Activated T-helper 2 cell treated with anti-CD3 and anti-CD28 coated beads, Interferon-gamma antibody, Interleukin-2, Interleukin-4, amounts not matched to agents 10 μg/mL and 5 μg/mL and 100 μg/mL, durations not matched to agents 14 hours and 24 hours and 36 hours (primary cell): ENCODE measurements around the gene CPM. TPM values are rescaled to one million over a fixed set of nuclear protein-coding genes. Genes with fewer than 3 reads are reported as not detected.

Experiments used
- DNase-seq: peaks from one replicate; pipeline ENCODE4 v3.0.0; 2021; ENCODE audit warnings: low spot score
- H3K27ac Mint-ChIP-seq: one replicate; pipeline ENCODE4 v1.8.0; 2021; ENCODE audit warnings: mixed read lengths
- H3K27me3 Mint-ChIP-seq: one replicate; pipeline ENCODE4 v1.8.0; 2021; ENCODE audit warnings: low read depth, mixed read lengths
- H3K36me3 Mint-ChIP-seq: one replicate; pipeline ENCODE4 v1.8.0; 2021; ENCODE audit warnings: low read depth, mixed read lengths
- H3K4me1 Mint-ChIP-seq: one replicate; pipeline ENCODE4 v1.8.0; 2021; ENCODE audit warnings: low read depth, mixed read lengths
- H3K4me3 Mint-ChIP-seq: one replicate; pipeline ENCODE4 v1.8.0; 2021; ENCODE audit warnings: low read depth, mild to moderate bottlenecking, moderate library complexity, mixed read lengths
- H3K9me3 Mint-ChIP-seq: one replicate; pipeline ENCODE4 v1.8.0; 2021; ENCODE audit warnings: mixed read lengths
- intact Hi-C: fragments of 100-400 bp; cut with micrococcal nuclease; formaldehyde crosslinking; loops from one replicate; pipeline ENCODE4 v1.15.1; 2023
- total RNA-seq: library from RNA; stranded (reverse); gene quantifications from 2 replicates; pipeline ENCODE4 v1.2.3, GENCODE V29; 2022

Gene CPM
- 48.1 and 49.7 TPM in 2 replicates for total RNA-seq

- DNase-seq = peak; percentile 80
- Mint-ChIP-seq H3K27me3 (no peaks in the 10 kb centered on the region), H3K4me1 (peaks cover 29% of the 10 kb centered on the region), H3K4me3 (peak within 1 kb of the TSS; percentile 96), H3K27ac (peak within 1 kb of the TSS; percentile 84), H3K36me3 (peaks cover 30% of the 10 kb centered on the region), H3K9me3 (peaks cover 2% of the 10 kb centered on the region)
- intact Hi-C loops = loop anchor here (1.0 to 10.0 kb wide), 7 partner anchors 14 to 322 kb away; partner anchors contain the start of gene MDM2
Measured at GRCh38 chr12:68932961-68933893, at the start of gene CPM. Gene CPM (minus strand): TSS chr12:68933171. CDS start chr12:68932837, 334 bp downstream.

- H3K36me3 Mint-ChIP-seq = no peaks in the 10 kb centered on the region
- intact Hi-C loops = no loop called here
- peaks cover 41% of the 10 kb centered on the region for H3K9me3 Mint-ChIP-seq
- H3K27me3 Mint-ChIP-seq = no peaks in the 10 kb centered on the region
- no peak for DNase-seq
- peaks cover 3% of the 10 kb centered on the region for H3K4me1 Mint-ChIP-seq
- H3K27ac Mint-ChIP-seq = no peak overlapping the region
- H3K4me3 Mint-ChIP-seq = no peak overlapping the region
Measured at GRCh38 chr12:68981516-68981915, 48.5 kb upstream of the CPM start.

- no peaks in the 10 kb centered on the region for H3K27me3 Mint-ChIP-seq
- peaks cover 41% of the 10 kb centered on the region for H3K9me3 Mint-ChIP-seq
- intact Hi-C loops = no loop called here
- no peak overlapping the region for H3K4me3 Mint-ChIP-seq
- H3K4me1 Mint-ChIP-seq = peaks cover 3% of the 10 kb centered on the region
- DNase-seq = no peak
- H3K27ac Mint-ChIP-seq = no peak overlapping the region
- no peaks in the 10 kb centered on the region for H3K36me3 Mint-ChIP-seq
Measured at GRCh38 chr12:68980476-68981212, 47.7 kb upstream of the CPM start.

- DNase-seq = no peak
- H3K9me3 Mint-ChIP-seq = peaks cover 30% of the 10 kb centered on the region
- peaks cover 3% of the 10 kb centered on the region for H3K4me1 Mint-ChIP-seq
- intact Hi-C loops = no loop called here
- H3K36me3 Mint-ChIP-seq = no peaks in the 10 kb centered on the region
- H3K4me3 Mint-ChIP-seq = no peak overlapping the region
- H3K27me3 Mint-ChIP-seq = no peaks in the 10 kb centered on the region
- H3K27ac Mint-ChIP-seq = no peak overlapping the region
Measured at GRCh38 chr12:68978678-68979077, 45.7 kb upstream of the CPM start.

GRCh38 chr12:68977909-68978610, 45.1 kb upstream of the CPM start:
- H3K36me3 Mint-ChIP-seq = no peaks in the 10 kb centered on the region
- no peaks in the 10 kb centered on the region for H3K27me3 Mint-ChIP-seq
- no peak overlapping the region for H3K27ac Mint-ChIP-seq
- H3K9me3 Mint-ChIP-seq = peaks cover 23% of the 10 kb centered on the region
- intact Hi-C loops = no loop called here
- peaks cover 3% of the 10 kb centered on the region for H3K4me1 Mint-ChIP-seq
- H3K4me3 Mint-ChIP-seq = no peak overlapping the region
- DNase-seq = no peak

- Mint-ChIP-seq H3K27me3 (no peaks in the 10 kb centered on the region), H3K4me3 (no peak overlapping the region), H3K9me3 (peaks cover 16% of the 10 kb centered on the region), H3K4me1 (peaks cover 5% of the 10 kb centered on the region), H3K36me3 (no peaks in the 10 kb centered on the region), H3K27ac (no peak overlapping the region)
- no peak for DNase-seq
- intact Hi-C loops = no loop called here
Measured at GRCh38 chr12:68977335-68977734, 44.4 kb upstream of the CPM start.

- peaks cover 5% of the 10 kb centered on the region for H3K4me1 Mint-ChIP-seq
- no peak for DNase-seq
- H3K27ac Mint-ChIP-seq = no peak overlapping the region
- intact Hi-C loops = no loop called here
- H3K27me3 Mint-ChIP-seq = no peaks in the 10 kb centered on the region
- H3K36me3 Mint-ChIP-seq = no peaks in the 10 kb centered on the region
- H3K4me3 Mint-ChIP-seq = no peak overlapping the region
- peaks cover 7% of the 10 kb centered on the region for H3K9me3 Mint-ChIP-seq
Measured at GRCh38 chr12:68976395-68976841, 43.4 kb upstream of the CPM start.

GRCh38 chr12:68975811-68976210, 42.8 kb upstream of the CPM start:
- intact Hi-C loops = no loop called here
- H3K36me3 Mint-ChIP-seq = no peaks in the 10 kb centered on the region
- peaks cover 1% of the 10 kb centered on the region for H3K9me3 Mint-ChIP-seq
- no peak overlapping the region for H3K27ac Mint-ChIP-seq
- no peak overlapping the region for H3K4me3 Mint-ChIP-seq
- H3K27me3 Mint-ChIP-seq = no peaks in the 10 kb centered on the region
- H3K4me1 Mint-ChIP-seq = peaks cover 5% of the 10 kb centered on the region
- DNase-seq = no peak

- H3K36me3 Mint-ChIP-seq = no peaks in the 10 kb centered on the region
- H3K4me1 Mint-ChIP-seq = peaks cover 2% of the 10 kb centered on the region
- DNase-seq = no peak
- no peaks in the 10 kb centered on the region for H3K27me3 Mint-ChIP-seq
- intact Hi-C loops = no loop called here
- no peaks in the 10 kb centered on the region for H3K9me3 Mint-ChIP-seq
- H3K4me3 Mint-ChIP-seq = no peak overlapping the region
- H3K27ac Mint-ChIP-seq = no peak overlapping the region
Measured at GRCh38 chr12:68972595-68972994, 39.6 kb upstream of the CPM start.

- H3K4me1 Mint-ChIP-seq = peaks cover 2% of the 10 kb centered on the region
- no peaks in the 10 kb centered on the region for H3K27me3 Mint-ChIP-seq
- no peak overlapping the region for H3K4me3 Mint-ChIP-seq
- no peaks in the 10 kb centered on the region for H3K36me3 Mint-ChIP-seq
- no peaks in the 10 kb centered on the region for H3K9me3 Mint-ChIP-seq
- no peak for DNase-seq
- H3K27ac Mint-ChIP-seq = no peak overlapping the region
- intact Hi-C loops = no loop called here
Measured at GRCh38 chr12:68971404-68971803, 38.4 kb upstream of the CPM start.

- Mint-ChIP-seq H3K4me1 (peaks cover 2% of the 10 kb centered on the region), H3K36me3 (no peaks in the 10 kb centered on the region), H3K27ac (no peak overlapping the region), H3K4me3 (no peak overlapping the region), H3K9me3 (no peaks in the 10 kb centered on the region), H3K27me3 (no peaks in the 10 kb centered on the region)
- intact Hi-C loops = no loop called here
- DNase-seq = no peak
Measured at GRCh38 chr12:68970951-68971350, 38.0 kb upstream of the CPM start.

GRCh38 chr12:68970306-68970705, 37.3 kb upstream of the CPM start:
- intact Hi-C loops = no loop called here
- H3K27me3 Mint-ChIP-seq = no peaks in the 10 kb centered on the region
- H3K9me3 Mint-ChIP-seq = peaks cover 2% of the 10 kb centered on the region
- no peak overlapping the region for H3K4me3 Mint-ChIP-seq
- no peak overlapping the region for H3K27ac Mint-ChIP-seq
- no peak for DNase-seq
- peaks cover 2% of the 10 kb centered on the region for H3K4me1 Mint-ChIP-seq
- no peaks in the 10 kb centered on the region for H3K36me3 Mint-ChIP-seq
